Upper lobe of left lung (tissue), 6 donors: ENCODE data around the gene SPATA46. TPM values are rescaled to one million over a fixed set of nuclear protein-coding genes. Genes with fewer than 3 reads are reported as not detected.
A peak's percentile ranks its signal among the peaks of the same experiment; 100 is the strongest.

Experiments used
- ATAC-seq, 2 donors: fragments of 200-7000 bp; cut with Tn5 transposase; one replicate each; pipeline ENCODE4 v1.9.1; 2022; ENCODE audit warnings: mild to moderate bottlenecking in 2 of 2, moderate library complexity in 2 of 2; ENCODE audit not compliant: low FRiP score in 2 of 2
- DNase-seq, 2 donors: peaks; one replicate each; pipeline ENCODE4 v3.0.0-alpha.2; 2019 to 2020
- H3K27ac ChIP-seq, 4 donors: fragments of 200-600 bp; sonication (generic); one replicate each; pipeline ENCODE4 v1.5.1; 2016 to 2019
- H3K27me3 ChIP-seq, 4 donors: fragments of 200-600 bp; sonication (generic); one replicate each; pipeline ENCODE4 v1.5.1; 2017 to 2019
- H3K36me3 ChIP-seq, 4 donors: fragments of 200-600 bp; sonication (generic); one replicate each; pipeline ENCODE4 v1.5.1; 2016 to 2019
- H3K4me1 ChIP-seq, 4 donors: fragments of 200-600 bp; sonication (generic); one replicate each; pipeline ENCODE4 v1.5.1; 2018 to 2019
- H3K4me3 ChIP-seq, 4 donors: fragments of 200-600 bp; sonication (generic); one replicate each; pipeline ENCODE4 v1.5.1; 2017 to 2019; ENCODE audit warnings: mild to moderate bottlenecking in 2 of 4, moderate library complexity in 1 of 4
- H3K9me3 ChIP-seq, 4 donors: fragments of 200-600 bp; sonication (generic); one replicate each; pipeline ENCODE4 v1.5.1; 2018 to 2019
- EP300 ChIP-seq, 4 donors: sonication (generic); formaldehyde crosslinking; IDR thresholded peaks; one replicate each; pipeline ENCODE4 v1.5.1; 2017; ENCODE audit warnings: antibody characterized with exemption in 4 of 4, control low read depth in 2 of 4
- POLR2A ChIP-seq, 4 donors: fragments of 450-650 bp; IDR thresholded peaks; one replicate each; pipeline ENCODE4 v1.5.1; 2016 to 2017; ENCODE audit warnings: antibody characterized with exemption in 4 of 4, mild to moderate bottlenecking in 2 of 4
- POLR2AphosphoS5 ChIP-seq, 2 donors: sonication (generic); formaldehyde crosslinking; IDR thresholded peaks; one replicate each; pipeline ENCODE4 v1.5.1; 2017; ENCODE audit warnings: antibody characterized with exemption in 2 of 2
- WGBS, 2 donors: methylation state at CpG; one replicate each; pipeline ENCODE4 v1.1.5; 2017 to 2018; 5-methylcytosine and 5-hydroxymethylcytosine counted together
- total RNA-seq, 6 donors: library from RNA; depleted of rRNA in 4 of 6; stranded (reverse); fragments of >200 nt in 4 of 6; gene quantifications; one replicate each; pipeline versions ENCODE4 v1.1.0 to v1.2.1, GENCODE V29; 2016 to 2021
- TF ChIP-seq, protein P1 (sequence below), 6 experiments: fragments of 450-650 bp in 4 of 6; fragments of 200-600 bp in 2 of 6; sonication (generic) in 2 of 6; IDR thresholded peaks; one replicate each; pipeline ENCODE4 v1.5.1; 2016 to 2019; ENCODE audit warnings: antibody characterized with exemption in 6 of 6
- donor health status: DM: no; HTN: no; CAD: no; lungs with moderate emphysema.
- donor health status: DM: no; HTN: yes; CAD: no; lungs with severe emphysema.

SPATA46 gene
- total RNA-seq, 6 donors from 2014 or later = not detected

GRCh38 chr1:162329826-162330225 is 46.8 kb downstream of the SPATA46 start:
- no peak overlapping the region for H3K27ac ChIP-seq
- no peak for TF ChIP-seq EP300 (IDR thresholded peaks at IDR 0.05)
- TF ChIP-seq, protein P1, sequence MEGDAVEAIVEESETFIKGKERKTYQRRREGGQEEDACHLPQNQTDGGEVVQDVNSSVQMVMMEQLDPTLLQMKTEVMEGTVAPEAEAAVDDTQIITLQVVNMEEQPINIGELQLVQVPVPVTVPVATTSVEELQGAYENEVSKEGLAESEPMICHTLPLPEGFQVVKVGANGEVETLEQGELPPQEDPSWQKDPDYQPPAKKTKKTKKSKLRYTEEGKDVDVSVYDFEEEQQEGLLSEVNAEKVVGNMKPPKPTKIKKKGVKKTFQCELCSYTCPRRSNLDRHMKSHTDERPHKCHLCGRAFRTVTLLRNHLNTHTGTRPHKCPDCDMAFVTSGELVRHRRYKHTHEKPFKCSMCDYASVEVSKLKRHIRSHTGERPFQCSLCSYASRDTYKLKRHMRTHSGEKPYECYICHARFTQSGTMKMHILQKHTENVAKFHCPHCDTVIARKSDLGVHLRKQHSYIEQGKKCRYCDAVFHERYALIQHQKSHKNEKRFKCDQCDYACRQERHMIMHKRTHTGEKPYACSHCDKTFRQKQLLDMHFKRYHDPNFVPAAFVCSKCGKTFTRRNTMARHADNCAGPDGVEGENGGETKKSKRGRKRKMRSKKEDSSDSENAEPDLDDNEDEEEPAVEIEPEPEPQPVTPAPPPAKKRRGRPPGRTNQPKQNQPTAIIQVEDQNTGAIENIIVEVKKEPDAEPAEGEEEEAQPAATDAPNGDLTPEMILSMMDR (IDR thresholded peaks at IDR 0.05) = no peak
- no peak for TF ChIP-seq POLR2A (IDR thresholded peaks at IDR 0.05)
- no peak for TF ChIP-seq POLR2AphosphoS5 (IDR thresholded peaks at IDR 0.05)
- DNase-seq = no peak
- H3K36me3 ChIP-seq = no peaks in the 10 kb centered on the region
- peaks cover 0 to 3% (median under 1%) of the 10 kb centered on the region in 4 donors for H3K4me1 ChIP-seq
- H3K27me3 ChIP-seq = no peaks in the 10 kb centered on the region
- no peak for ATAC-seq
- WGBS, 2 donors = 69 to 95% methylated on average over 3 of the region's 3 CpGs
- H3K9me3 ChIP-seq = no peaks in the 10 kb centered on the region
- no peak overlapping the region for H3K4me3 ChIP-seq

GRCh38 chr1:162328512-162328911 is 48.1 kb downstream of the SPATA46 start:
- no peak for DNase-seq
- Histone ChIP-seq H3K4me1 (peaks cover 0 to 3% (median 0%) of the 10 kb centered on the region in 4 donors), H3K27me3 (no peaks in the 10 kb centered on the region)

DNA sequence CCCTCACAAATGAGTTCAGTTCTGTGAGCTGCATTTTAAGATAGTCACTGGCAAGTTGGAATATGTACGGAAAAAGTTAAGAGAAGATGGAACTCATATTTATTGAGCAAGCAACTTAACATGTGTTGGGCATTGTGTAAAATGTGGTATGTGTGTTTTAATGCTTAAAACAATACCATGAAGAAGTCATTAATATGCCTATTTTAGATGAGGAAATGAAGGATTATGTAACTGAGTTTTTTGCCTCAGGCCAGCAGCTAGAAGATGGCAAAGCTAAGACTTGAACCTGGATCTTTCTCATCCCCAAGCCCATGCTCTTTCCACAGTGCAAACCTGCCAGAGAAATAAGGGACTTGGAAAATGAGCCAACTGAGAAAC is 48.9 kb downstream of the SPATA46 start:
- Histone ChIP-seq H3K4me3 (no peak overlapping the region), H3K36me3 (no peaks in the 10 kb centered on the region), H3K27me3 (no peaks in the 10 kb centered on the region), H3K4me1 (peaks cover 0 to 3% (median 0%) of the 10 kb centered on the region in 4 donors), H3K27ac (peak overlapping the region in 2 of 4 donors; percentile 54 to 65), H3K9me3 (no peaks in the 10 kb centered on the region)
- WGBS, 2 donors = 72 to 74% methylated on average over 1 of the region's 1 CpG
- DNase-seq (no peak), ATAC-seq (no peak)
- TF ChIP-seq EP300 (IDR thresholded peaks at IDR 0.05) (no peak), POLR2A (IDR thresholded peaks at IDR 0.05) (no peak), POLR2AphosphoS5 (IDR thresholded peaks at IDR 0.05) (no peak)
- TF ChIP-seq, protein P1 (IDR thresholded peaks at IDR 0.05) = no peak

More at GRCh38 chr1:162328512-162328911, 48.1 kb downstream of the SPATA46 start:
- no peak for ATAC-seq
- H3K36me3 ChIP-seq = no peaks in the 10 kb centered on the region
- peak overlapping the region in 1 of 4 donors; percentile 65 for H3K27ac ChIP-seq
- TF ChIP-seq POLR2AphosphoS5 (IDR thresholded peaks at IDR 0.05) (no peak), POLR2A (IDR thresholded peaks at IDR 0.05) (no peak), EP300 (IDR thresholded peaks at IDR 0.05) (no peak)
- TF ChIP-seq, protein P1 (IDR thresholded peaks at IDR 0.05) = no peak
- H3K9me3 ChIP-seq = no peaks in the 10 kb centered on the region
- no peak overlapping the region for H3K4me3 ChIP-seq

DNA sequence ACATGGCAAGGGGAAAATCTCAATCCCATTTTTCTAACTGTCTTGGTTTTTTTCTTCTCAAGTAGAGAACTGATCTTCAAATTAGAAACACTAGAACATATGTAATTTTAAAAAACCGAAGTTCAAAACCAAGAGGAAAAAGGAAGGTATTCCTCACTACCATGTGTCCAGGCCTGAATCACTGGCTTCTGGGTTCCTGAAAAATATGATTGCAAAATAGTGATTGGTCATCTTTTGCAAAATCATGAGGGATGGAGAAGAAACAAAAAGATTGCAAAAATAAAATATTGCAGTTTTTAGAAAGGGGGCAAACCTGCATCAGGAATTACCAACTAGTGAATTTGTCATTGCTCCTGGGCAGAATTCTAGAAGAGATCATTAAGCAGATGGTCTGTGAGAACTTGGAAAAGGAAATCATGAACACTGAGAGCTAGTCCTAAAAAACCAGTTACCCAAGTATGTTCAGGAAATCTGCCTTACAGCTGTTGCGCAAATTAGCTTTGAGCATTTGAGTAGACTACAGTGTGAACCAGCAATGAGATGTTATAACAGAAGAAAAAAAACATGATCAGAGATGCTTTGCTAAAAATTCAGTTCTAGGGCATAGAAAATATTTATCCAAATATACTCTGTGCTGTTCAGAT is 49.4 kb downstream of the SPATA46 start:
- Histone ChIP-seq H3K9me3 (no peaks in the 10 kb centered on the region), H3K27ac (peak overlapping the region in 2 of 4 donors; percentile 54 to 65), H3K4me3 (no peak overlapping the region), H3K27me3 (no peaks in the 10 kb centered on the region), H3K4me1 (peaks cover 0 to 3% (median 0%) of the 10 kb centered on the region in 4 donors), H3K36me3 (no peaks in the 10 kb centered on the region)
- ATAC-seq = no peak
- no peak for DNase-seq
- TF ChIP-seq POLR2A (IDR thresholded peaks at IDR 0.05) (no peak), EP300 (IDR thresholded peaks at IDR 0.05) (no peak), POLR2AphosphoS5 (IDR thresholded peaks at IDR 0.05) (no peak)
- TF ChIP-seq, protein P1 (IDR thresholded peaks at IDR 0.05) = no peak
- WGBS, 2 donors = 72 to 77% methylated on average over 2 of the region's 2 CpGs

DNA sequence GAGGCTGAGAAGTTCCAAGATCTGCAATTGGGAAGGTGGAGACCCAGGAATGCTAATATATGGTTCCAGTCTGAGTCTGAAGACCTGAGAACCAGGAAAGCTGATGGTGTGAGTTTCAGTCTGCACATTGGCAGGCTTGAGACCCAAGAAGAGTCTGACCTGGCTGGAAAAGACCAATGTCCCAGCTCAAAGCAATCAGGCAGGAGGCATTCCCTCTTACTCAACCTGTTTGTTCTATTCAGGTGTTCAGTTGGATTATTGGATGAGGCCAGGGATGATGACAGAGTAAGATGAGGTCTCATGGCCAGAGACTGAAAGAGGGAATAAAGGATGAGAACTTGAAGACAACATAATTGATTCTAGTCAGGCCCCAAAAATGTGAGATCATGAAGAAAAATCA is 50.1 kb downstream of the SPATA46 start:
- Histone ChIP-seq H3K27ac (peak overlapping the region in 1 of 4 donors; percentile 32), H3K27me3 (no peaks in the 10 kb centered on the region), H3K4me3 (no peak overlapping the region), H3K4me1 (peaks cover 0 to 3% (median 0%) of the 10 kb centered on the region in 4 donors), H3K9me3 (no peaks in the 10 kb centered on the region), H3K36me3 (no peaks in the 10 kb centered on the region)
- no peak for ATAC-seq
- no peak for DNase-seq
- TF ChIP-seq EP300 (IDR thresholded peaks at IDR 0.05) = no peak
- no peak for TF ChIP-seq POLR2AphosphoS5 (IDR thresholded peaks at IDR 0.05)
- TF ChIP-seq POLR2A (IDR thresholded peaks at IDR 0.05) = no peak
- TF ChIP-seq, protein P1 (IDR thresholded peaks at IDR 0.05) = no peak
